Measurements from ENCODE around the gene DENND5B.

Gene DENND5B

DNA sequence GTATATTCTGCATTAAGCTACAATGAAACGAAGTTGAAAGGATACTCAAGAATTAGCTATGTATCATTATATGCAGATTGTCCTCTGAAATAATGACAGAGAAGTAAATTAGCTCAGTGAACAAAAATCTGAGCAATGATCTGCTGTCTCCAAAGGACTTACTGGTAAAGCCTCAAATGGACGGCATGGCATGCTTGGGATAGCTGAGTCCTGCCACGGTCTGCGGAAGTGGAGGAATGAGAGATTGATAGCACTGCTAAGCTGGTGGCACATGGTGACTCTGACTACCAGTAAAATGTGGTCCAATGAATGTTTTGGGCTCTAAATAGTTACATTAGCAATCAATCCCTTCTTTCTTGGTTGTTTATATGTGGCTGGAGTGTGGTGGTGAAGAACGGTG, 3.7 kb upstream of the DENND5B start:
- H3K4me2 ChIP-seq (ENCODE audit: low read length) = no peak overlapping the region
- H3K4me1 ChIP-seq (ENCODE audit: low read length) = peaks cover 23% of the 10 kb centered on the region
- H2AFZ ChIP-seq (ENCODE audit: low read depth, low read length) = no peak overlapping the region

DNA sequence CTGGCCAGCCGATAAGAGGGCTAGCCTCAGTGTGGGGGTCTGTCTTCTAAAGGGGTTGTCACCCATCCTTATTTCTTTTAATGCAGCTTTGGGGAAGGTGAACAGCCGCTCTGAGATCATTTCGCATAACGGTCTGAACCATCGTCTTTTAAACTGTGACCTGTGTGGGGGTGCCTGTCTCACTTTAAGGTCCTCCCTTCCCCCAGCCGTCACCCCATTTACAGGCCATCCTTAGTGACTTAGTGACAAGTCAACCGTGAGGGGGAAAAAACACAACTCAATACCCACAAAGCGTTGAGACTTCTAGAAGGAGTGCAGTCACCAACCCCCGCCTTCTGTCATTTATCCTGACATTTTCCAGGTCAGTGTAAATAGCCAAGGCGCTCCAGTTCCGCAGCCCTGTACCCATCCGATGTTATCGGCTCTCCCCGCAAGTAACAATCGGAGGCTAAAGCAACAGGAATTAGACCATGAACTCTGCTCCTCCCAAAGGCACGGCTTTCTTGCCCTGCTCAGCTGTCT, 505 bp upstream of the DENND5B start:
- Histone ChIP-seq H3K27ac (ENCODE audit: low read length) (peak overlapping the region; percentile 22; the same call in 1 of the 2 replicates), H3K36me3 (replicated peaks; ENCODE audit: low read depth, low read length) (peaks cover 18% of the 10 kb centered on the region), H3K4me1 (ENCODE audit: low read length) (peaks cover 38% of the 10 kb centered on the region), H3K9ac (ENCODE audit: low read length) (peak overlapping the region; percentile 96), H3K4me3 (ENCODE audit: low read length) (peak overlapping the region; percentile 96), H3K9me3 (ENCODE audit: insufficient read depth, low read length) (peaks cover 3% of the 10 kb centered on the region; the same call in 1 of the 2 replicates), H3K27me3 (ENCODE audit: low read depth, low read length) (peaks cover 5% of the 10 kb centered on the region; the same call in 1 of the 2 replicates), H3K79me2 (ENCODE audit: low read length) (peaks cover 41% of the 10 kb centered on the region), H4K20me1 (ENCODE audit: insufficient read depth, low read length) (no peaks in the 10 kb centered on the region), H2AFZ (ENCODE audit: low read depth, low read length) (peak overlapping the region; percentile 86; the same call in 1 of the 2 replicates), H3K4me2 (ENCODE audit: low read length) (peak overlapping the region; percentile 83)
- TF ChIP-seq EZH2phosphoT487 (IDR thresholded peaks at IDR 0.05; ENCODE audit: low read depth) (no peak), CTCF (IDR thresholded peaks at IDR 0.05; ENCODE audit: low read depth, low read length) (no peak)

More for the DNA sequence above, 3.7 kb upstream of the DENND5B start:
- Histone ChIP-seq H3K27me3 (ENCODE audit: low read depth, low read length) (peaks cover 5% of the 10 kb centered on the region; the same call in 1 of the 2 replicates), H3K9me3 (ENCODE audit: insufficient read depth, low read length) (no peaks in the 10 kb centered on the region), H3K27ac (ENCODE audit: low read length) (no peak overlapping the region), H3K36me3 (replicated peaks; ENCODE audit: low read depth, low read length) (no peaks in the 10 kb centered on the region), H3K79me2 (ENCODE audit: low read length) (peaks cover 9% of the 10 kb centered on the region), H3K4me3 (ENCODE audit: low read length) (no peak overlapping the region), H3K9ac (ENCODE audit: low read length) (no peak overlapping the region), H4K20me1 (ENCODE audit: insufficient read depth, low read length) (no peaks in the 10 kb centered on the region)
- TF ChIP-seq CTCF (IDR thresholded peaks at IDR 0.05; ENCODE audit: low read depth, low read length) (no peak), EZH2phosphoT487 (IDR thresholded peaks at IDR 0.05; ENCODE audit: low read depth) (no peak)

GRCh38 chr12:31589904-31590641, 863 bp downstream of the DENND5B start:
- Histone ChIP-seq H2AFZ (ENCODE audit: low read depth, low read length) (peak overlapping the region; percentile 38), H3K27me3 (ENCODE audit: low read depth, low read length) (peaks cover 5% of the 10 kb centered on the region; the same call in 1 of the 2 replicates), H3K9me3 (ENCODE audit: insufficient read depth, low read length) (peaks cover 11% of the 10 kb centered on the region; the same call in 1 of the 2 replicates), H3K79me2 (ENCODE audit: low read length) (peaks cover 55% of the 10 kb centered on the region), H3K4me2 (ENCODE audit: low read length) (peak overlapping the region; percentile 70), H3K4me1 (ENCODE audit: low read length) (peaks cover 52% of the 10 kb centered on the region), H3K27ac (ENCODE audit: low read length) (peak overlapping the region; percentile 75), H4K20me1 (ENCODE audit: insufficient read depth, low read length) (no peaks in the 10 kb centered on the region), H3K9ac (ENCODE audit: low read length) (peak overlapping the region; percentile 96), H3K36me3 (replicated peaks; ENCODE audit: low read depth, low read length) (peaks cover 30% of the 10 kb centered on the region), H3K4me3 (ENCODE audit: low read length) (peak overlapping the region; percentile 96)
- TF ChIP-seq CTCF (IDR thresholded peaks at IDR 0.05; ENCODE audit: low read depth, low read length) (peak; percentile 31), EZH2phosphoT487 (IDR thresholded peaks at IDR 0.05; ENCODE audit: low read depth) (no peak)

GRCh38 chr12:31589598-31589903, 1.4 kb downstream of the DENND5B start:
- TF ChIP-seq CTCF (IDR thresholded peaks at IDR 0.05; ENCODE audit: low read depth, low read length) = no peak
- no peak for TF ChIP-seq EZH2phosphoT487 (IDR thresholded peaks at IDR 0.05; ENCODE audit: low read depth)
- H2AFZ ChIP-seq (ENCODE audit: low read depth, low read length) = peak overlapping the region; percentile 38
- H3K4me2 ChIP-seq (ENCODE audit: low read length) = peak overlapping the region; percentile 70
- peaks cover 11% of the 10 kb centered on the region; the same call in 1 of the 2 replicates for H3K9me3 ChIP-seq (ENCODE audit: insufficient read depth, low read length)
- peaks cover 59% of the 10 kb centered on the region for H3K79me2 ChIP-seq (ENCODE audit: low read length)
- peak overlapping the region; percentile 96 for H3K9ac ChIP-seq (ENCODE audit: low read length)
- H4K20me1 ChIP-seq (ENCODE audit: insufficient read depth, low read length) = no peaks in the 10 kb centered on the region
- H3K27ac ChIP-seq (ENCODE audit: low read length) = peak overlapping the region; percentile 75
- H3K4me1 ChIP-seq (ENCODE audit: low read length) = peaks cover 52% of the 10 kb centered on the region
- peaks cover 30% of the 10 kb centered on the region for H3K36me3 ChIP-seq (replicated peaks; ENCODE audit: low read depth, low read length)
- H3K27me3 ChIP-seq (ENCODE audit: low read depth, low read length) = no peaks in the 10 kb centered on the region
- H3K4me3 ChIP-seq (ENCODE audit: low read length) = peak overlapping the region; percentile 96
